Heart left ventricle (tissue), 13 donors: ENCODE measurements around the gene NEK7.

Experiments
- CTCF ChIP-seq, 12 donors: fragments of 200-600 bp; sonication (generic) in 4 of 12; IDR thresholded peaks; one replicate each; pipeline versions ENCODE4 v1.5.0 to v1.8.0; 2018 to 2022; ENCODE audit warnings: antibody characterized with exemption in 12 of 12, mild to moderate bottlenecking in 5 of 12
- POLR2A ChIP-seq, 2 donors: fragments of 450-650 bp; IDR thresholded peaks; one replicate each; pipeline ENCODE4 v1.6.1; 2017; ENCODE audit warnings: antibody characterized with exemption in 2 of 2, mild to moderate bottlenecking in 2 of 2, moderate library complexity in 2 of 2
- donor health status: ischemic (EF 13 %, LVEDD 7.1; RV severe dilation, severe dysfunction).
- donor health status: DM: no; HTN: yes; CAD: no.
- donor health status: DM: no; HTN: no; CAD: no.
- donor health status: ischemic (EF 25% LVEDD 6.9; RV normal size, moderate dysfunction).
- donor health status: ischemic (EF 25% LVEDD 5.7; RV mildly dilated, moderate dysfunction).
- donor health status: ischemic (EF 35%, LVEDD 5.7; RV mildly dilated, moderate dysfunction).
- donor health status: nonischemic (EF 11% LVEDD 7.7; RV severe dilation, severe dysfunction).
- donor health status: DM: yes; HTN: yes; CAD: no.
- donor health status: PGD.
- donor health status: ischemic (EF 29% LVEDD 5.4; RV normal size, mild dysfunction).
- donor health status: nonischemic (EF 23%, LVEDD 6.1; RV moderate dilation, normal function).

GRCh38 chr1:198184516-198184915, 27.7 kb downstream of the NEK7 start:
- TF ChIP-seq CTCF (IDR thresholded peaks at IDR 0.05): no peak
- TF ChIP-seq POLR2A (IDR thresholded peaks at IDR 0.05): no peak
